ENCODE results near the gene ATF5.

DNA sequence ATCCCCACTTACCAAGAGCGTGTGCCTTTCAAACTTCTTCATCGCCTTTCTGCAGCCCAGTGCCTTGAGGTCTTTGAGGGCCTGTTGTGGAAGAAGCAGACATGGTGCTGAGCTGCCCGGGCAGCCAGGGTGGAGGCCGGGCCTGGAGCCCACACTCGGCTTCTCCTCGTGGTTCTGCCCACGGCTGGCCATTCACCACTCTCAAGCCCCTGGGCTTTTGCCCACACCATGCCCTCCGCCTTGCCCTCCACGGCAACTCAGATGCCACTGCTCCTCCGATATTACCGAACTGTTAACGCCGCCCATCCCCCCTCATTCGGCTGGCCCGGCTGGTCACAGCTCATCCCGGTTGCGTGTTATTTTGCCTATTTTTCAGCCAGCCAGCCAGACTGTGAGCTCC lies 37.6 kb upstream of the ATF5 start:
- TF ChIP-seq, protein P1, sequence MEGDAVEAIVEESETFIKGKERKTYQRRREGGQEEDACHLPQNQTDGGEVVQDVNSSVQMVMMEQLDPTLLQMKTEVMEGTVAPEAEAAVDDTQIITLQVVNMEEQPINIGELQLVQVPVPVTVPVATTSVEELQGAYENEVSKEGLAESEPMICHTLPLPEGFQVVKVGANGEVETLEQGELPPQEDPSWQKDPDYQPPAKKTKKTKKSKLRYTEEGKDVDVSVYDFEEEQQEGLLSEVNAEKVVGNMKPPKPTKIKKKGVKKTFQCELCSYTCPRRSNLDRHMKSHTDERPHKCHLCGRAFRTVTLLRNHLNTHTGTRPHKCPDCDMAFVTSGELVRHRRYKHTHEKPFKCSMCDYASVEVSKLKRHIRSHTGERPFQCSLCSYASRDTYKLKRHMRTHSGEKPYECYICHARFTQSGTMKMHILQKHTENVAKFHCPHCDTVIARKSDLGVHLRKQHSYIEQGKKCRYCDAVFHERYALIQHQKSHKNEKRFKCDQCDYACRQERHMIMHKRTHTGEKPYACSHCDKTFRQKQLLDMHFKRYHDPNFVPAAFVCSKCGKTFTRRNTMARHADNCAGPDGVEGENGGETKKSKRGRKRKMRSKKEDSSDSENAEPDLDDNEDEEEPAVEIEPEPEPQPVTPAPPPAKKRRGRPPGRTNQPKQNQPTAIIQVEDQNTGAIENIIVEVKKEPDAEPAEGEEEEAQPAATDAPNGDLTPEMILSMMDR (IDR thresholded peaks at IDR 0.05) = no peak
- no peak for TF ChIP-seq POLR2A (IDR thresholded peaks at IDR 0.05)
